ENCODE measurements around the gene CCDC169.
"Not testable (repeated sequence)": the region's sequence is repeated elsewhere in the genome, so short reads cannot be mapped to it uniquely, and the experiment has no call there.

The CCDC169 gene

GRCh38 chr13:36343766-36344165 is 46.2 kb upstream of the CCDC169 start:
- no peak for DNase-seq (ENCODE audit: low read depth, low spot score)
- H3K4me3 ChIP-seq (ENCODE audit: low read depth, low read length): no peak overlapping the region
- no peak for TF ChIP-seq CTCF (IDR thresholded peaks at IDR 0.05; ENCODE audit: low read depth, low read length)
- in situ Hi-C loops (cut with HindIII; ENCODE audit: low sequenced_read_pairs): no loop called here

- in situ Hi-C loops (cut with HindIII; ENCODE audit: low sequenced_read_pairs): no loop called here
Measured at GRCh38 chr13:36342715-36343114, 45.1 kb upstream of the CCDC169 start.

GRCh38 chr13:36341718-36342117 is 44.1 kb upstream of the CCDC169 start:
- TF ChIP-seq CTCF (IDR thresholded peaks at IDR 0.05; ENCODE audit: low read depth, low read length): no peak
- DNase-seq (ENCODE audit: low read depth, low spot score): no peak
- H3K4me3 ChIP-seq (ENCODE audit: low read depth, low read length): no peak overlapping the region
- in situ Hi-C loops (cut with HindIII; ENCODE audit: low sequenced_read_pairs): no loop called here

More at GRCh38 chr13:36342715-36343114, 45.1 kb upstream of the CCDC169 start:
- no peak overlapping the region for H3K4me3 ChIP-seq (ENCODE audit: low read depth, low read length)
- DNase-seq (ENCODE audit: low read depth, low spot score): no peak
- TF ChIP-seq CTCF (IDR thresholded peaks at IDR 0.05; ENCODE audit: low read depth, low read length): no peak

- DNase-seq (ENCODE audit: low read depth, low spot score): no peak
- TF ChIP-seq CTCF (IDR thresholded peaks at IDR 0.05; ENCODE audit: low read depth, low read length): no peak
- in situ Hi-C loops (cut with HindIII; ENCODE audit: low sequenced_read_pairs): no loop called here
- no peak overlapping the region for H3K4me3 ChIP-seq (ENCODE audit: low read depth, low read length)
Measured at GRCh38 chr13:36339600-36340155, 42.1 kb upstream of the CCDC169 start.

- in situ Hi-C loops (cut with HindIII; ENCODE audit: low sequenced_read_pairs): no loop called here
- H3K4me3 ChIP-seq (ENCODE audit: low read depth, low read length): no peak overlapping the region
- TF ChIP-seq CTCF (IDR thresholded peaks at IDR 0.05; ENCODE audit: low read depth, low read length): no peak
- no peak for DNase-seq (ENCODE audit: low read depth, low spot score)
Measured at GRCh38 chr13:36337938-36338641, 40.5 kb upstream of the CCDC169 start.

GRCh38 chr13:36332986-36333385 is 35.4 kb upstream of the CCDC169 start:
- no peak overlapping the region for H3K4me3 ChIP-seq (ENCODE audit: low read depth, low read length)
- no peak for TF ChIP-seq CTCF (IDR thresholded peaks at IDR 0.05; ENCODE audit: low read depth, low read length)
- in situ Hi-C loops (cut with HindIII; ENCODE audit: low sequenced_read_pairs): no loop called here
- peak; percentile 57 for DNase-seq (ENCODE audit: low read depth, low spot score)

- in situ Hi-C loops (cut with HindIII; ENCODE audit: low sequenced_read_pairs); H3K4me3 ChIP-seq (ENCODE audit: low read depth, low read length); DNase-seq (ENCODE audit: low read depth, low spot score): not testable (repeated sequence)
Measured at GRCh38 chr13:36332255-36332654, 34.6 kb upstream of the CCDC169 start.
